CD4-positive, alpha-beta T cell treated with Interleukin-17A for 1 hour (primary cell): ENCODE measurements around the gene MAPK11.

ENCODE experiments used
- DNase-seq: peaks from one replicate; pipeline ENCODE4 v3.0.0-alpha.2; 2020

The MAPK11 gene

GRCh38 chr22:50260434-50260800 lies 9.8 kb downstream of the MAPK11 start:
- DNase-seq: no peak

GRCh38 chr22:50259302-50259701 lies 10.9 kb downstream of the MAPK11 start:
- DNase-seq: no peak

GRCh38 chr22:50258361-50259292 lies 11.6 kb downstream of the MAPK11 start:
- no peak for DNase-seq

- DNase-seq: no peak
Measured at GRCh38 chr22:50257451-50258360, 12.5 kb downstream of the MAPK11 start.

- DNase-seq: no peak
Measured at GRCh38 chr22:50257041-50257440, 13.1 kb downstream of the MAPK11 start.

- no peak for DNase-seq
Measured at GRCh38 chr22:50256258-50256862, 13.8 kb downstream of the MAPK11 start.

GRCh38 chr22:50255607-50256006 lies 14.6 kb downstream of the MAPK11 start:
- DNase-seq: no peak

GRCh38 chr22:50255099-50255498 lies 15.1 kb downstream of the MAPK11 start:
- no peak for DNase-seq

- no peak for DNase-seq
Measured at GRCh38 chr22:50253941-50254340, 16.2 kb downstream of the MAPK11 start.

- no peak for DNase-seq
Measured at GRCh38 chr22:50253046-50253915, 16.9 kb downstream of the MAPK11 start.

- peak; percentile 78 for DNase-seq
Measured at GRCh38 chr22:50252082-50253045, 17.8 kb downstream of the MAPK11 start.

GRCh38 chr22:50251477-50252081 lies 18.6 kb downstream of the MAPK11 start:
- peak; percentile 26 for DNase-seq

GRCh38 chr22:50250555-50251476 lies 19.4 kb downstream of the MAPK11 start, which contains the start of gene HDAC10:
Gene HDAC10, minus strand, starts transcription at chr22:50251265. Its CDS starts 233 bp downstream, at chr22:50251032.
- DNase-seq: peak; percentile 83

GRCh38 chr22:50250249-50250554 lies 20.0 kb downstream of the MAPK11 start:
- DNase-seq: no peak

GRCh38 chr22:50249341-50250248 lies 20.6 kb downstream of the MAPK11 start:
- DNase-seq: no peak

GRCh38 chr22:50248196-50249081 lies 21.7 kb downstream of the MAPK11 start:
- no peak for DNase-seq

- peak; percentile 84 for DNase-seq
Measured at GRCh38 chr22:50247748-50248147, 22.4 kb downstream of the MAPK11 start.
